RCC 7860 (cell line): Measurements from ENCODE around the gene DHX15.
A peak's percentile ranks its signal among the peaks of the same experiment; 100 is the strongest.

ENCODE experiments used
- DNase-seq: peaks from one replicate; pipeline ENCODE4 v3.0.0-alpha.2; 2015; ENCODE audit warnings: low spot score
- FAIRE-seq: peaks from 2 replicates; lab custom pipeline; 2012; peaks lifted over from hg19 to GRCh38; lab: Jason Lieb, UNC

The DHX15 gene

GRCh38 chr4:24495388-24495787 is 89.0 kb downstream of the DHX15 start:
- no peak for DNase-seq
- FAIRE-seq = no peak

GRCh38 chr4:24489870-24490269 is 94.5 kb downstream of the DHX15 start:
- DNase-seq (no peak), FAIRE-seq (no peak)

- DNase-seq = peak; percentile 44
- no peak for FAIRE-seq
These were observed 95.8 kb downstream of the DHX15 start for GRCh38 chr4:24488399-24489164.

GRCh38 chr4:24482871-24483270 is 101.5 kb downstream of the DHX15 start:
- no peak for FAIRE-seq
- no peak for DNase-seq

- DNase-seq (peak; percentile 20), FAIRE-seq (no peak)
These were observed 106.4 kb downstream of the DHX15 start for GRCh38 chr4:24477919-24478318.
